PC-3 (cell line): ENCODE data around the gene IL11. TPM values are rescaled to one million over a fixed set of nuclear protein-coding genes. Genes with fewer than 3 reads are reported as not detected.

Experiments
- ATAC-seq: fragments of 200-7000 bp; cut with Tn5 transposase; 2 replicates; pipeline ENCODE4 v1.9.1; 2020; ENCODE audit warnings: mild to moderate bottlenecking, moderate library complexity
- BruUV-seq: library from RNA; stranded (reverse); fragments of 400-500 nt; replicated peaks from 2 replicates; lab custom pipeline; 2021; lab: Mats Ljungman, UMichigan
- CTCF ChIA-PET: fragments of 300-600 bp; sonication (Branson Sonifier 250); formaldehyde crosslinking; loops from one replicate; lab custom pipeline; 2022; ENCODE audit warnings: antibody characterized with exemption; lab: Charles Lee
- POLR2A ChIA-PET: fragments of 300-600 bp; sonication (Branson Sonifier 250); formaldehyde crosslinking; loops from one replicate; lab custom pipeline; 2022; ENCODE audit warnings: antibody characterized with exemption; ENCODE audit not compliant: unreplicated experiment; lab: Charles Lee
- DNase-seq: peaks from one replicate; pipeline ENCODE4 v3.0.0-alpha.2; 2015
- H2AFZ ChIP-seq: fragments of 300-600 bp; sonication (generic); 2 replicates; pipeline ENCODE4 v1.6.0; 2016; ENCODE audit warnings: antibody characterized with exemption, low read length
- H3F3A ChIP-seq: fragments of 300-600 bp; sonication (generic); one replicate; pipeline ENCODE4 v1.6.0; 2017; ENCODE audit warnings: antibody characterized with exemption, low read length, control low read depth, mild to moderate bottlenecking; ENCODE audit not compliant: unreplicated experiment
- H3K27ac ChIP-seq: fragments of 300-600 bp; sonication (generic); 2 replicates; pipeline ENCODE4 v1.5.1; 2016; ENCODE audit warnings: mild to moderate bottlenecking, low read length
- H3K27me3 ChIP-seq: fragments of 300-600 bp; sonication (generic); 2 replicates; pipeline ENCODE4 v1.6.1; 2016; ENCODE audit warnings: low read length, mixed read lengths
- H3K36me3 ChIP-seq: fragments of 300-600 bp; sonication (generic); 2 replicates; pipeline ENCODE4 v1.6.1; 2016; ENCODE audit warnings: low read depth, mixed run types, low read length, mixed read lengths
- H3K4me1 ChIP-seq: fragments of 300-600 bp; sonication (generic); 2 replicates; pipeline ENCODE4 v1.5.1; 2016; ENCODE audit warnings: low read length; ENCODE audit not compliant: insufficient read depth
- H3K4me2 ChIP-seq: fragments of 300-600 bp; sonication (generic); 2 replicates; pipeline ENCODE4 v1.6.0; 2016; ENCODE audit warnings: low read length
- H3K4me3 ChIP-seq: fragments of 300-600 bp; sonication (generic); 2 replicates; pipeline ENCODE4 v1.5.1; 2016; ENCODE audit warnings: mild to moderate bottlenecking, low read length, mixed read lengths
- H3K79me2 ChIP-seq: fragments of 300-600 bp; sonication (generic); 2 replicates; pipeline ENCODE4 v1.6.1; 2017; ENCODE audit warnings: low read length, mixed read lengths
- H3K9ac ChIP-seq: fragments of 300-600 bp; sonication (generic); 2 replicates; pipeline ENCODE4 v1.6.0; 2016; ENCODE audit warnings: mild to moderate bottlenecking, low read length
- H3K9me2 ChIP-seq: fragments of 300-600 bp; sonication (generic); replicated peaks from 2 replicates; pipeline ENCODE4 v1.6.1; 2016; ENCODE audit warnings: mixed run types, low read length, mixed read lengths
- H3K9me3 ChIP-seq: fragments of 300-600 bp; sonication (generic); 2 replicates; pipeline ENCODE4 v1.6.1; 2016; ENCODE audit warnings: low read length, mixed read lengths
- H4K20me1 ChIP-seq: fragments of 300-600 bp; sonication (generic); 2 replicates; pipeline ENCODE4 v1.6.1; 2016; ENCODE audit warnings: low read length, mixed read lengths
- CTCF ChIP-seq: fragments of 300-600 bp; sonication (generic); conservative IDR thresholded peaks from 2 replicates; pipeline ENCODE4 v1.5.1; 2017; ENCODE audit warnings: antibody characterized with exemption, low read depth, mild to moderate bottlenecking, low read length
- EZH2 ChIP-seq: fragments of 300-600 bp; sonication (generic); IDR thresholded peaks from one replicate; pipeline ENCODE4 v1.6.1; 2017; ENCODE audit warnings: antibody characterized with exemption, mild to moderate bottlenecking, low read length; ENCODE audit not compliant: unreplicated experiment
- EZH2phosphoT487 ChIP-seq: fragments of 300-600 bp; sonication (generic); IDR thresholded peaks from 2 replicates; pipeline ENCODE4 v1.6.1; 2018; ENCODE audit warnings: mild to moderate bottlenecking, antibody characterized with exemption, low read length, borderline replicate concordance
- intact Hi-C: fragments of 100-400 bp; cut with micrococcal nuclease; formaldehyde crosslinking; loops from 2 replicates; pipeline ENCODE4 v1.9.0; 2023
- total RNA-seq: library from RNA; depleted of rRNA; stranded (reverse); fragments of >200 nt; gene quantifications from 2 replicates; pipeline ENCODE4 v1.2.3, GENCODE V29; 2014

IL11 gene
- total RNA-seq, 1 experiment from 2014 or later: 7.5 TPM

GRCh38 chr19:55358943-55359908 lies 11.0 kb downstream of the IL11 start:
- Histone ChIP-seq H3K4me1 (peaks cover 12% of the 10 kb centered on the region), H3K4me3 (no peak overlapping the region), H3K4me2 (no peak overlapping the region), H3K27ac (no peak overlapping the region), H3K9me2 (no peaks in the 10 kb centered on the region), H2AFZ (no peak overlapping the region), H3F3A (no peaks in the 10 kb centered on the region), H3K27me3 (0 out of 2 replicates have a peak, but pooled peaks cover 5% of the 10 kb centered on the region), H3K9ac (no peak overlapping the region), H3K9me3 (no peaks in the 10 kb centered on the region), H4K20me1 (no peaks in the 10 kb centered on the region), H3K79me2 (no peaks in the 10 kb centered on the region), H3K36me3 (no peaks in the 10 kb centered on the region)
- CTCF ChIA-PET: no interaction called here
- intact Hi-C loops: no loop called here
- no TSS peak for BruUV-seq
- POLR2A ChIA-PET: no interaction called here
- ATAC-seq: no peak
- TF ChIP-seq EZH2 (no peak), CTCF (no peak), EZH2phosphoT487 (no peak)
- DNase-seq: no peak

GRCh38 chr19:55358493-55358892 lies 11.8 kb downstream of the IL11 start:
- BruUV-seq: no TSS peak
- H3K4me1 ChIP-seq: peaks cover 16% of the 10 kb centered on the region
- POLR2A ChIA-PET: no interaction called here

More at GRCh38 chr19:55358493-55358892, 11.8 kb downstream of the IL11 start:
- intact Hi-C loops: no loop called here
- H3K9me3 ChIP-seq: no peaks in the 10 kb centered on the region
- no peaks in the 10 kb centered on the region for H3K36me3 ChIP-seq
- H3K9me2 ChIP-seq: no peaks in the 10 kb centered on the region
- H3K27ac ChIP-seq: no peak overlapping the region
- 0 out of 2 replicates have a peak, but pooled peaks cover 6% of the 10 kb centered on the region for H3K27me3 ChIP-seq
- no peak overlapping the region for H2AFZ ChIP-seq
- no peak overlapping the region for H3K9ac ChIP-seq
- DNase-seq (no peak), ATAC-seq (no peak)
- no peak overlapping the region for H3K4me3 ChIP-seq
- H3K4me2 ChIP-seq: no peak overlapping the region
- CTCF ChIA-PET: no interaction called here
- no peaks in the 10 kb centered on the region for H4K20me1 ChIP-seq
- no peaks in the 10 kb centered on the region for H3F3A ChIP-seq
- no peak for TF ChIP-seq EZH2phosphoT487
- TF ChIP-seq CTCF: no peak
- no peak for TF ChIP-seq EZH2
- H3K79me2 ChIP-seq: no peaks in the 10 kb centered on the region
